H1 (cell line): Measurements from ENCODE around the gene PTPRG. TPM values are rescaled to one million over a fixed set of nuclear protein-coding genes. Genes with fewer than 3 reads are reported as not detected.

Source experiments
- CTCF ChIA-PET: fragments of 300-600 bp; sonication (Branson Sonifier 250); formaldehyde crosslinking; loops from one replicate; lab custom pipeline; 2021; ENCODE audit not compliant: partially characterized antibody; lab: Charles Lee
- POLR2A ChIA-PET: fragments of 300-600 bp; sonication (Branson Sonifier 250); formaldehyde crosslinking; loops from one replicate; lab custom pipeline; 2021; ENCODE audit warnings: inconsistent platforms; ENCODE audit not compliant: partially characterized antibody; lab: Charles Lee
- DNase-seq, 2 experiments: peaks; one replicate each; pipeline versions ENCODE4 v3.0.0 to v3.0.0-alpha.2; 2010 to 2022; ENCODE audit warnings: low spot score in 2 of 2, low read depth in 1 of 2, mixed read lengths in 1 of 2
- FAIRE-seq: peaks from 2 replicates; lab custom pipeline; 2011; peaks lifted over from hg19 to GRCh38; lab: Jason Lieb, UNC
- H2AFZ ChIP-seq: 2 replicates; pipeline ENCODE4 v1.8.1; 2012; ENCODE audit warnings: low read length, inconsistent platforms
- H2AK5ac ChIP-seq: 2 replicates; pipeline ENCODE4 v1.6.1; 2013; ENCODE audit warnings: low read depth, low read length
- H2BK120ac ChIP-seq: replicated peaks from 2 replicates; pipeline ENCODE3; 2013; ENCODE audit warnings: low read depth, low read length, inconsistent platforms
- H2BK12ac ChIP-seq: 2 replicates; pipeline ENCODE4 v1.6.1; 2013; ENCODE audit warnings: low read depth, low read length
- H2BK15ac ChIP-seq: 2 replicates; pipeline ENCODE4 v1.6.1; 2013; ENCODE audit warnings: low read length
- H2BK20ac ChIP-seq: 2 replicates; pipeline ENCODE4 v1.6.1; 2013; ENCODE audit warnings: low read length
- H2BK5ac ChIP-seq: 2 replicates; pipeline ENCODE4 v1.6.1; 2013; ENCODE audit warnings: low read depth, low read length
- H3K14ac ChIP-seq: 2 replicates; pipeline ENCODE4 v1.6.1; 2013; ENCODE audit warnings: inconsistent platforms; ENCODE audit not compliant: insufficient read length
- H3K18ac ChIP-seq: 2 replicates; pipeline ENCODE4 v1.6.1; 2013; ENCODE audit warnings: low read length; ENCODE audit errors: extremely low read depth
- H3K23ac ChIP-seq: 2 replicates; pipeline ENCODE4 v1.6.1; 2013; ENCODE audit warnings: inconsistent platforms; ENCODE audit not compliant: insufficient read length
- H3K23me2 ChIP-seq: 2 replicates; pipeline ENCODE4 v1.6.1; 2013; ENCODE audit warnings: low read depth, low read length
- H3K27ac ChIP-seq: 2 replicates; pipeline ENCODE4 v1.6.1; 2011; ENCODE audit warnings: low read depth, low read length, inconsistent platforms
- H3K27me3 ChIP-seq, 4 experiments: replicated peaks in 1 of 4; 1 replicate in 1 of 4; 2 replicates in 3 of 4; pipeline versions ENCODE4 v1.6.1 to v1.8.1; 2011 to 2013; ENCODE audit warnings: low read length in 3 of 4, mild to moderate bottlenecking in 3 of 4, inconsistent platforms in 2 of 4, mixed read lengths in 2 of 4, moderate library complexity in 1 of 4; ENCODE audit not compliant: control insufficient read depth in 3 of 4, insufficient read depth in 3 of 4; ENCODE audit errors: extremely low read depth in 1 of 4
- H3K36me3 ChIP-seq, 4 experiments: 2 replicates each; pipeline versions ENCODE4 v1.6.1 to v1.8.1; 2011 to 2013; ENCODE audit warnings: mild to moderate bottlenecking in 4 of 4, low read length in 3 of 4, moderate library complexity in 2 of 4, control low read depth in 1 of 4, inconsistent platforms in 1 of 4; ENCODE audit not compliant: insufficient read depth in 4 of 4, control insufficient read depth in 2 of 4
- H3K4ac ChIP-seq: replicated peaks from 2 replicates; pipeline ENCODE3; 2013; ENCODE audit warnings: low read length, low read depth, mixed read lengths, inconsistent platforms; ENCODE audit not compliant: insufficient read length
- H3K4me1 ChIP-seq, 4 experiments: replicated peaks in 1 of 4; 1 replicate in 1 of 4; 2 replicates in 3 of 4; pipeline versions ENCODE4 v1.6.1 to v1.8.1; 2011 to 2013; ENCODE audit warnings: low read length in 3 of 4, inconsistent platforms in 2 of 4, mixed read lengths in 1 of 4; ENCODE audit not compliant: insufficient read depth in 4 of 4, control insufficient read depth in 3 of 4
- H3K4me2 ChIP-seq, 2 experiments: 2 replicates each; pipeline versions ENCODE4 v1.6.1 to v1.8.1; 2011 to 2013; ENCODE audit warnings: low read depth in 2 of 2, low read length in 2 of 2, control low read depth in 1 of 2, inconsistent platforms in 1 of 2, mild to moderate bottlenecking in 1 of 2; ENCODE audit not compliant: insufficient read depth in 1 of 2
- H3K4me3 ChIP-seq, 4 experiments: fragments of 200-600, 300-600 bp in 1 of 4; sonication (generic), shearing (Covaris generic), sonication (Bioruptor Twin) in 1 of 4; 2 replicates each; pipeline versions ENCODE4 v1.5.1 to v1.8.1; 2011 to 2016; ENCODE audit warnings: low read length in 4 of 4, low read depth in 3 of 4, control low read depth in 2 of 4, inconsistent platforms in 2 of 4, mild to moderate bottlenecking in 2 of 4, mixed read lengths in 1 of 4, moderate library complexity in 1 of 4; ENCODE audit not compliant: insufficient read depth in 2 of 4; ENCODE audit errors: extremely low read depth in 1 of 4
- H3K56ac ChIP-seq: replicated peaks from 2 replicates; pipeline ENCODE3; 2013; ENCODE audit warnings: low read depth, mild to moderate bottlenecking, mixed read lengths, low read length, inconsistent platforms; ENCODE audit not compliant: insufficient read length
- H3K79me1 ChIP-seq: 2 replicates; pipeline ENCODE4 v1.6.1; 2013; ENCODE audit warnings: low read depth, low read length, control low read depth
- H3K79me2 ChIP-seq, 2 experiments: 2 replicates each; pipeline versions ENCODE4 v1.6.1 to v1.8.1; 2012 to 2013; ENCODE audit warnings: low read length in 2 of 2, mild to moderate bottlenecking in 2 of 2, inconsistent platforms in 1 of 2; ENCODE audit not compliant: insufficient read depth in 2 of 2, control insufficient read depth in 1 of 2
- H3K9ac ChIP-seq, 4 experiments: replicated peaks in 1 of 4; 1 replicate in 1 of 4; 2 replicates in 3 of 4; pipeline versions ENCODE4 v1.6.1 to v1.8.1; 2011 to 2013; ENCODE audit warnings: low read depth in 3 of 4, low read length in 3 of 4, control low read depth in 2 of 4, mild to moderate bottlenecking in 2 of 4, moderate library complexity in 2 of 4, inconsistent platforms in 1 of 4; ENCODE audit errors: extremely low read depth in 1 of 4
- H3K9me3 ChIP-seq, 2 experiments: 2 replicates each; pipeline versions ENCODE4 v1.6.1 to v1.8.1; 2012 to 2013; ENCODE audit warnings: mild to moderate bottlenecking in 2 of 2, moderate library complexity in 2 of 2, control low read depth in 1 of 2, inconsistent platforms in 1 of 2, low read depth in 1 of 2, low read length in 1 of 2, mixed read lengths in 1 of 2; ENCODE audit not compliant: insufficient read depth in 2 of 2
- H4K20me1 ChIP-seq, 2 experiments: replicated peaks in 1 of 2; 2 replicates each; pipeline versions ENCODE3 to v1.8.1; 2011 to 2013; ENCODE audit warnings: inconsistent platforms in 2 of 2, low read length in 2 of 2, mild to moderate bottlenecking in 1 of 2; ENCODE audit not compliant: insufficient read depth in 2 of 2, control insufficient read depth in 1 of 2
- H4K5ac ChIP-seq: 2 replicates; pipeline ENCODE4 v1.6.1; 2013; ENCODE audit warnings: low read length, low read depth, mixed read lengths, inconsistent platforms; ENCODE audit not compliant: insufficient read length
- H4K8ac ChIP-seq: 2 replicates; pipeline ENCODE4 v1.8.0; 2013; ENCODE audit warnings: mild to moderate bottlenecking, moderate library complexity, low read length, inconsistent platforms; ENCODE audit not compliant: insufficient read depth; ENCODE audit errors: extremely low read depth
- H4K91ac ChIP-seq: replicated peaks from 2 replicates; pipeline ENCODE3; 2013; ENCODE audit warnings: low read length, mixed read lengths, inconsistent platforms; ENCODE audit not compliant: insufficient read length
- BCL11A ChIP-seq, 2 experiments: IDR thresholded peaks; one replicate each; pipeline ENCODE4 v1.6.1; 2011; ENCODE audit warnings: low read depth in 2 of 2, low read length in 2 of 2, mild to moderate bottlenecking in 2 of 2
- CBX5 ChIP-seq: fragments of 300-800, 300-1000 bp; sonication (generic); IDR thresholded peaks from 2 replicates; pipeline ENCODE4 v1.7.1; 2016; ENCODE audit warnings: antibody characterized with exemption, low read length, low read depth
- CEBPB ChIP-seq: IDR thresholded peaks from 2 replicates; pipeline ENCODE4 v1.6.1; 2012; ENCODE audit warnings: low read depth, low read length
- KDM1A ChIP-seq: fragments of 200-600, 300-600 bp; sonication (generic); IDR thresholded peaks from 2 replicates; pipeline ENCODE4 v1.7.1; 2016; ENCODE audit warnings: mild to moderate bottlenecking, low read length, borderline replicate concordance
- WGBS, 2 experiments: shearing (Covaris generic) in 1 of 2; methylation state at CpG; one replicate each; pipeline versions ENCODE4 v1.1.6 to v1.1.7; 2013 to 2015; ENCODE audit warnings: low lambda C conversion rate in 2 of 2, mixed read lengths in 2 of 2, inconsistent platforms in 1 of 2, low coverage in 1 of 2, missing lambda C conversion rate in 1 of 2; ENCODE audit not compliant: insufficient replicate concordance in 2 of 2, insufficient coverage in 1 of 2, insufficient read length in 1 of 2; ENCODE audit errors: extremely low coverage in 1 of 2, missing lambda C conversion rate in 1 of 2; 5-methylcytosine and 5-hydroxymethylcytosine counted together
- polyA plus RNA-seq, 7 experiments: library from polyadenylated mRNA; depleted of rRNA in 3 of 7; stranded (reverse) in 5 of 7; unstranded in 2 of 7; fragments of >200 nt in 5 of 7; fragments of 200-250 nt in 2 of 7; gene quantifications; 1 replicate in 5 of 7; 2 replicates in 1 of 7; 4 replicates in 1 of 7; pipeline versions ENCODE4 v1.2.1 to v1.2.3, GENCODE V29; 2011 to 2013; ENCODE audit warnings: missing spikeins in 2 of 7, mixed read lengths in 2 of 7
- total RNA-seq: library from RNA; stranded (reverse); fragmentation: NEBNext Ultra II Directional; extraction: Animal tissue kit (Norgen Biotek cat#: 25700); gene quantifications from 2 replicates; pipeline ENCODE4 v1.2.1, GENCODE V29; 2021

The PTPRG gene
- total and polyA plus RNA-seq, 2 of the 8 experiments (the other 6 are each of a cell fraction or from before 2014, with no cell fraction given) = 23.3 to 96.2 TPM

DNA sequence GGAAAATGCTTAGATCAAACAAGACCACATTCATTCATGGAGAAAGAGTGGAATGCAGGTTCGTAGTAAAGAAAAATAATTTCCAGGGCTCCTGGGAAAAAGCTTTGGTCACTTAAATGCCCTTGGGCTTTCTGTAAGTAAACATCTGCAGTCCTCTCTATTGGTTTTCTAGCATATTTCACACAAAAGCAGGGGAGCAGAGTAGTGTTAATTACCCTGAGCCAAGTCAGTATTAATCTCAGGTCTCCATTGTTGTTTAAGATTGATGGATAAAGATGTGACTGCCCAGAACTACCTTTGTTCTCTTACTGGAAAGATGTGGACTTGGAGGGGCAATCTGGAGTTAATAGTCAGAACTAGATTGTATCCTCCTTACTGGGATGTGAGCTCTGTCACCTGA is 242.6 kb downstream of the PTPRG start:
- Histone ChIP-seq H2BK15ac (no peak overlapping the region), H3K56ac (no peak overlapping the region), H2AK5ac (no peak overlapping the region), H3K36me3 (no peaks in the 10 kb centered on the region), H4K8ac (no peak overlapping the region), H3K27ac (no peak overlapping the region), H2AFZ (no peak overlapping the region), H2BK20ac (no peak overlapping the region), H3K23ac (no peak overlapping the region), H3K18ac (no peak overlapping the region), H3K4me1 (peaks cover 0 to 12% (median 10%) of the 10 kb centered on the region in 4 experiments; a peak in 4 of 7 replicates), H3K14ac (no peak overlapping the region), H3K23me2 (no peaks in the 10 kb centered on the region), H4K5ac (no peak overlapping the region), H3K9ac (no peak overlapping the region), H2BK5ac (no peak overlapping the region), H3K79me1 (peaks cover 2% of the 10 kb centered on the region; the same call in 1 of the 2 replicates), H3K4me3 (no peak overlapping the region), H4K91ac (no peak overlapping the region), H4K20me1 (peaks cover 6 to 7% of the 10 kb centered on the region in 2 experiments), H3K4me2 (no peak overlapping the region), H3K9me3 (no peaks in the 10 kb centered on the region), H2BK12ac (no peak overlapping the region), H3K27me3 (no peaks in the 10 kb centered on the region), H3K79me2 (peaks cover 0 to 96% of the 10 kb centered on the region in 2 experiments; a peak in 3 of 4 replicates), H3K4ac (no peak overlapping the region), H2BK120ac (no peak overlapping the region)
- CTCF ChIA-PET = interaction anchor here (0.7 kb wide), 1 partner anchor 404 kb away, joined by 3 read pairs; no protein-coding TSS in a partner anchor
- FAIRE-seq (no peak), DNase-seq (no peak)
- 84% methylated on average over 1 of the region's 1 CpG; no CpG with 5 or more reads in 1 of the 2 experiments for WGBS, 2 experiments
- POLR2A ChIA-PET = interaction anchor here (0.7 kb wide), 1 partner anchor 243 kb away, joined by 3 read pairs; the partner anchor contains the start of gene PTPRG
- TF ChIP-seq CBX5 (no peak), KDM1A (no peak), BCL11A (IDR thresholded peaks at IDR 0.05; ENCODE audit: low read depth in 2 of 2, low read length in 2 of 2) (no peak), CEBPB (no peak)
